ENCODE measurements around the gene RAE1.

DNA sequence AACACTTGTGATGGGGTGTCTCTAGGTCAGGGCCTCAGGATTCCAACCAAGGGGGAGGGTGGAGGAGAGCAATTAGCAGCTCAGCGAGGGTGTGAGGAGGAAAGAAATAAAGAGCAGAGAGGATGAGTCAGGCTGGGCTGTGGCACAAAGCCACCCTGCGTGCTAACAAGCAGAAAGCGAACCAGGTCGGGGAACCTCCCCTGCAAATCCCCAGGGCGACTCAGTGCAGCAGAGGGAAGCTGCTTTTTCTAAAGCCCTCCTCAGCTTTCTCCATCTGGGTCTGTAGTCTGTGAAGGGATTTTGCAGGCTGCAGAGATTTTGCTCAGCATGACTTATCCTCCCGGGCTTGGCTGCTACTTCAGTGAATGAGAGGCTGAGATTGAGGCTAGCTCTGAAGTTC, 28.0 kb upstream of the RAE1 start:
- TF ChIP-seq CTCF (IDR thresholded peaks at IDR 0.05) (no peak), POLR2A (IDR thresholded peaks at IDR 0.05) (no peak)

All from testis (tissue), 2 donors.